Glomerular endothelial cell (primary cell): ENCODE data around the gene MRPL12. TPM values are rescaled to one million over a fixed set of nuclear protein-coding genes. Genes with fewer than 3 reads are reported as not detected.

ENCODE experiments used
- DNase-seq: peaks from one replicate; pipeline ENCODE4 v3.0.0-alpha.2; 2011; ENCODE audit warnings: low read depth, low spot score; ENCODE audit errors: extremely low read depth
- total RNA-seq: library from RNA; depleted of rRNA; stranded (reverse); fragments of >200 nt; gene quantifications from 2 replicates; pipeline ENCODE4 v1.2.3, GENCODE V29; 2015

The MRPL12 gene
- total RNA-seq, 1 donor from 2014 or later, result 84.5 TPM

DNA sequence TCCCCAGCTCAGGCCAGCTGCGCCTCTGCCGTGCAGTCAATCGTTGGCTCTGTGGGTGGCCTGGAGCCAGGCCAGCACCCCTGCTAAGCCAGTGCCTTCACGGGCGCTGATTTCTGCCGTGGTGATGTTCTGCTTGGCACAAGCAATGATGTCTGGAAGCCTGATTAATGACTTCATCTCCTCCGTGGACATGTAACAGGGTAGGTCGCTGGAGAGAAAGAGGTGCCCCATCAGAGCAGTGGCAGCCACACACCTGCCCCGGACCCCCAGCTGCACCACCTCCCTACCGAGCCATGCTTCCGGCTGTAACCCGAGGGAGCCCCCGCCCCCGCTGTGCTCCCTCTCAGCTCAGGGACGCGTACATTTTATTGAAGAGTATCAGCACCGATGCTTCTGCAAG, 21.5 kb upstream of the MRPL12 start:
- no peak for DNase-seq

DNA sequence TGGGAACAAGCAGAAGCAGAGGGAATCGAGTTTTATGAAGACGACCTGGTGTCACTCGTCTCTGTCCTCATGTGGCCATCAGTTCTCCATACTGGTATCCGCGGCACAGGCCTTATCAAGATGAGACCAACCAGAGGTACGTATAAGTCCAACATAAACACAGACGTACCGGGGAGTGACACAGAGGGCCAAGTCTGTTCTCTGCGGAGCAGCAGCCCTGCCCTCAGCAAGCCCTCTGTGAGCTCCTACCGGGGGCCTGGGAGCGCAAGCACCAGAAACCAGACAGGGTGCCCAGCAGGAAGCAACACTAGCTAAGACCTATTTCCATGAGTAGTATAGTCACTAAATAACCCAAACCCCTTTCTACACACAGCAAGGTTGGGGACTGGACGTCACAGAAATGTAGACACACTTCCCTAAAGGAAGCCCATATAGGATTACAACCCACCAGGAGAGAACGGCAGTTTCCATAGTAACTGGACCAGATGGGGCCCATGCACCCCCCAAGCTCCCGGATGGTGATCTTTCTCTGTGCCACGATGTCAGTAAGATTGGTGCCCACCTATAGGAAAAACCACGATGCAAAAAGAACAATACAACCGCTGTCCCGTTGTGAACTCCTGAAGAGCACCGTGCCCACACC, 20.5 kb upstream of the MRPL12 start:
- no peak for DNase-seq

DNA sequence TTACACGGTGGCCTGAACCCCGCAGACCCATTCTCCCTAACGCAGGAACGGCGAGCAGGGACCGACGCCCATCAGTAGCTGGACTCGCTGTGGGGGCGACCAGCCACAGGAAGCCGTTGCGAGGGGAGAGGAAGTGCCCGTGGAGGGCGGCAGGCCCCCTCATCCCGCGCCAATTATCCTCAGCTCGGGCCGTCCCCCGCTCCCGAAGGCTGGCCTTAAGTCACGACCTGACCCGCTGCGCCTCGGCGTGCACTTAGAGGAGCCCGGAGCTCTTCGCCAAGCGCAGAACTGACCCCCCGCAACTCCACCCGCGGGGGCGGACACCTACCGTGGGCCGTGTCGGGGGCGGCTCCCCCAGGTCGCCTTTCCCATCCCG, 20.0 kb upstream of the MRPL12 start:
- DNase-seq, result no peak

DNA sequence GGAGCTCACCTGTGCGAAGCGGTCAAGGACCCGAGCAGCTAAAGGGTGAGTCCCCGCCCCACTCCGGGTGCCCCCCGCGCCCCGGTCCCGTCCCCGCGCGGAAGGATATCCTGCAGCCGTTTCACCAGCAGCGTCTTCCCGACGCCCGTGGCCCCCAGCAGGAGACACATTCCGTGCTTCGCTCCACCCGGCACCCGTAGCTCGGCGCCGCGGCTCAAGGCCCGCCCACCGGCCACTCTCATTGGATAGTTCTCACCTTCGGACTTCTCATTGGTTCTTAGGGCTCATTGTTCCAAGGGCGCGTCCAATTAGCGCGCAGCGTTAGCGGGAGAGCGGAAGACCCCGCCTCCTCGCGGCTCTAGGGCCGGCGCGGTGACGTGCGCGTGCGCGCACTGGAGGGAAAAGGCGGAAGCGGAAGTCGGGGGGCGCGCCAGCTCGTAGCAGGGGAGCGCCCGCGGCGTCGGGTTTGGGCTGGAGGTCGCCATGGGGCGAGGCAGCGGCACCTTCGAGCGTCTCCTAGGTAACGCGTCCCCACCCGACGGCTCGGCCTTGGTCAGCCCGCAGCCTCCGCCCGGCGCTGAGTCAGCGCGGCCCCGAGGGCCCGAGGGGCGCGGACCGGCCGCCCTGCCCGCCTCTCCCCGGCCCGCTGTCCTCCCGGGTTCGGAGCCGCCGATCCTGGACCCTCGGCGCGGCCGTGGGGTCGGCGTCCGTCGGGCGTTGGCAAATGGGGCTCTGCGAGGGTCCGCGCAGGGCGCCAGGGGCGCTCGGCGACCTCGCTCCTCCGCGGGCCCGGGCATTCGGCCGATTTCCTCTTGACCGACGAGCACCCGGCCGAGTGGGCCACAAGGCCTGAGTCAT, 19.4 kb upstream of the MRPL12 start, which contains the start of the genes ARL16 and HGS:
TSS of gene ARL16 (minus strand) at position 214 of the 858 bp plus-strand sequence. CDS start at position 170, 44 bp downstream.
TSS of gene HGS (plus strand) at position 428 of the 858 bp plus-strand sequence. CDS start at position 484, 56 bp downstream.
- peak; percentile 89 for DNase-seq

DNA sequence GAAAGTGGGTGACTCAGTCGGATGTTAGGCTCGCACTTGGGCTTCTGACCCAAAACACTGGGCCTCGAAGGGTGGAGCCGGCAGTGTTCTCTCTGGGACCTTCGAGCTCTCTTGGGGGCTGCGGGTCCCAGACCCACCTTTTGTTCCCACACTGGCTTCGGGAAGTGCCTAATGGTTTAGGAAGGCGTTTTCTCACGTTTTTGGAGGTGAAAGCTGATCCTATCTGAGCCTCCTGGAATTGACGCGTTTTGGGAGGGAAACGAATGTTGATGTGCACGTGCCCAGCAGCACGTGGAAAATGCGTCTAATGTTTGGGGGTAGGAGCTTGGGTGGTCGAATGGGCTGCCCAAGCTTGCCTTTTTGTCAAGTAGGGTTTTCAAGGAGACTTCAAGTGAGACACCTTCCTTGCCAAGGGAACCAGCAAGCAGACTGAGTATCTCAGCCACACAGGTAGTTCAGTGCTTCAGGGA, 18.7 kb upstream of the MRPL12 start:
- no peak for DNase-seq

DNA sequence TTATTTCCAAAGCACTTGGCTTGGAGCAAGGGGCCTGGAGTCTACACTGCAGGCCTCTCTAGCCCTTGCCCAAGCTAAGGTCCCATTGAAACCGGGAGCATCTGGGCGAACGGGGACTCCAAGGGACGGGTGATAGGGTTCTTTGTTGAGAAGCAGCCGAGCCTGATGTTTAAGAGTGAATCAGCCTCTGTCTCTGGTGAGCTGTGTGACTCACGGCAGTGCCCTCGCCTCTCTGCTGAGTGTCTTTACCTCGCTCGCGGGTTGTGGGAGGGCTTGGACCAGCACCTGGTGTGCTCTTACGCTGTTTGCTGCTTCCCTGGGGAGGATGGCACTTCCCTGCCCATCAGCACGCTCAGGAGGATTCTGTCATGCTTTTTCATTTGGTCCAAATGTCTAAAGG, 18.1 kb upstream of the MRPL12 start:
- no peak for DNase-seq

DNA sequence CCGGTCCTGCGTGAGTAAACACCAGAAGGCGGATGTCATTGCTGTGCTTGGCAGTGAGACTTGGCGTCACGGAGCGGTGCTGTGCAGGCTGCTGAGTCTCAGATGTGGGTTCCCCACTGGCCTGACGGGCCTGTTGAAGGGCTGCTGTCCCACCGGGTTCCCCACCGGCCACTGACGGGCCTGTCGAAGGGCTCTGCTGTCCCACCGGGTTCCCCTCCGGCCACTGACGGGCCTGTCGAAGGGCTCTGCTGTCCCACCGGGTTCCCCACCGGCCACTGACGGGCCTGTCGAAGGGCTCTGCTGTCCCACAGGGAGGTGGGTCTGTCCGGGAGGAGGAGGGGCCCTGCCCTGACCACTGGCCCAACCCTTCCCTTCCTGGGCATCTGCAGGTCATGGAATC, 16.6 kb upstream of the MRPL12 start:
- DNase-seq, result no peak

DNA sequence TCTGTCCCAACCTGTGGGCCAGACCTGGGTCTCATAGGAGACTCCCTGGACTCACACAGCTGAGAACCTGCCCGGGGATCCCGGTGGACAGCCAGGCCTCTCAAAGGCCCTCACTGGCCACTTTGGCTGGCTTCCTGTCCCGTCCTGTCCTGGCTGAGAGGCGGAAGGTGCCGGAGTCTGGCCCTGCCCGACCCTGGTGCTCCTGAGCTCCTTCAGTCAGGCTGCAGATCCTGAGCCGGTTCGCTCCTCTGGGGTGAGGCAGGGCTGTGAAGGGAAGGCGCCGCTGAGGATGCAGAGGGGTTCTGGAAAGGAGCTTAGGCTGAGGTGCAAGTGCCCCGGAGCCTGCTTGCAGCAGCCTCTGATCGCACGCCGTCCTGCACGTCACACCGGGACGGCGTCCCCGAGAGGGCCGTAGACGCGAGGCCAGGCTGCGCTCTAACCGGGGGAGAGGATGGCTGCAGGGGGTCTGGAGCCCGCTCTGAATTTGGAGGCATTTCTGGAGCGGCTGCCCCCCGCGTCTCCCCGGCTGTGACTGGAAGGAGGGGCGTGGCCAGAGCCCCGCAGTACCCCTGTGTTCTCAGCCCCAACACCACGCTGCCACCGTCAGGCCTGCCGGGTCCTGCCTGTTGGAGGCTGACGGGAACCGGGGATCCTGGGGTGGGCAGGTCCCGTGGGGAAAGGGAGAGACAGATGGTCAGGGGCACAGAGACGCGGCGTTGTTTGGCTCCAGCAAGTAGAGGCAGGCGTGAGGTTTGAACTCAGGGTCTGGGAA, 15.2 kb upstream of the MRPL12 start:
- DNase-seq, result no peak

DNA sequence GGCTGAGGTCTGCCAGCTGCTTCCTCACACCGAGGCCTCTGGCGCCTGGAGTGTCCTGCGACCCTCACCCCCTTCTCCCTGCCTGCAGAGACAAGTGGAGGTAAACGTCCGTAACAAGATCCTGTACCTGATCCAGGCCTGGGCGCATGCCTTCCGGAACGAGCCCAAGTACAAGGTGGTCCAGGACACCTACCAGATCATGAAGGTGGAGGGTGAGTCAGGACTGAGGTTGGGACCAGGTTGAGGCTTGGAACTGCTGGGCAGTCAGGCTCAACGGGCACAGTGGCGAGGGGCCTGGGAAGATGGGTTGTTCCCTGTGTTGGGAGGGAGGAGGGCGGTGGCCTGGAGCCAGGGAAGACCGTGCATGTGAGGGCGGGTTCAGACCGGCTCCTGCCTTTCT, 14.6 kb upstream of the MRPL12 start:
- DNase-seq, result no peak

DNA sequence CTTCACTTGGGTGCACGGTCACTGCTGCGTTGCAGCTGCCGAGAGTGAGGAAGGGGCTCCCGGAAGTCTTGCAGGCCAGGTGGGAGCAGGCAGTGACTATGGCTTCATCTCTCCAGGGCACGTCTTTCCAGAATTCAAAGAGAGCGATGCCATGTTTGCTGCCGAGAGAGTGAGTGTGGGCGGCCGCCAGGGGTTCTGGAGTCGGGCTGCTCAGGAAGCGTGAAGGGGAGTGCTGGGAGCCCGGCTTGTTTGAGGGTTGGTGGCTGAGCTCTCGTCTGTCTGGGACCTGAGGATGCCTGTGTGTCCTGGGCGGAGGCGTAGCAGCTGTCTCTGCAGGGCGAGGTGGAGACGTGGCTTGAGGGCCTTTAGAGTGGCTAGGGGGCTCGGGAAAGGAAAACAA, 13.1 kb upstream of the MRPL12 start:
- no peak for DNase-seq

DNA sequence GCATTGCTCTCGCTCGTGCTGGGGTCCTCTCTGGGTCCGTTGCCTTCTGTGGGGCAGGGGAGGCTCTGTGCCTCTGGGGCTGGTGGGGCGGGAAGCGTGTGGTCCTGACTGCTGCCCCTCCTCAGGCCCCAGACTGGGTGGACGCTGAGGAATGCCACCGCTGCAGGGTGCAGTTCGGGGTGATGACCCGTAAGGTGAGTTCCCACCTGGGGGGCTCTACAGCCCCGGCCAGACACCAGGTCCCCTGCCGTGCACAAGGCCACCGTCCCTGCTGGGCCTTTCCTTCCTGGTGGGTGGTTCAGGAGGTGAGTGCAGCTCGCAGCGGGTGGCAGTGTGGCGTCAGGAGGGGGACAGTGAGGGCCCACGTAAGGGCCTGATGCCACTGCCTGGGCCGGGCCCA, 12.6 kb upstream of the MRPL12 start:
- no peak for DNase-seq

DNA sequence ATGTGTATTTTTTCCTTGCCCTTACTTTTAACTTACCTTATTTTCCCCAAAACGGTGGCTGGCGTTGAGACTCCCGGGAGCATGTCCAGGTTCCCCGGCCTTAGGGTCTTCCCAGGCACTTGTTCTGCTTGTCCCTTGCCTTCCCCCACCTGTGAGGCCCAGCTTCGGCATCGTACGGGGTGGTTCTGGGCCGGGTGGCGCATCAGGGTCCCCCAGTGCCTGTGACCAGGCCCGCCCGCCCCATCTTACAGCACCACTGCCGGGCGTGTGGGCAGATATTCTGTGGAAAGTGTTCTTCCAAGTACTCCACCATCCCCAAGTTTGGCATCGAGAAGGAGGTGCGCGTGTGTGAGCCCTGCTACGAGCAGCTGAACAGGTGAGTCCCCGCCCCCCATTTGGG, 12.0 kb upstream of the MRPL12 start:
- DNase-seq, result no peak

DNA sequence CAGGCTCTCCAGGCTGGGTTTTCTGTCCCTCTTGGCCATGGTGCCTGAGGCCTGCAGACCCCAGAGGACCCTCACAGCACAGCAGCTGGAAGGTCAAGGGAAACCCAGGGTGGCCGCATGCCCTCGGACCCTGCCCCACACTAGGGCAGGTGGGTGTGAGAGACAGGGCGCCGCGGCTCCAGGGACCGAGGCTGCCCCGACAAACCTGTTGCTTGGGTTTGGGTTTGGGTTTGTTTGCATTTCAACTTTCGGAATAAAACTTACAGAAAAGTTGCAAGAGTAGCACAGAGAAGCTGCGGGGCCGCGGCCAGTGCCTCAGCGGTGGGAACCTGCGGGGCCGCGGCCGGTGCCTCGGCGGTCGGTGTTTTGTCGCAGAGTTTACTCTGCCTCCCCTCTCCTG, 11.6 kb upstream of the MRPL12 start:
- DNase-seq, result no peak

DNA sequence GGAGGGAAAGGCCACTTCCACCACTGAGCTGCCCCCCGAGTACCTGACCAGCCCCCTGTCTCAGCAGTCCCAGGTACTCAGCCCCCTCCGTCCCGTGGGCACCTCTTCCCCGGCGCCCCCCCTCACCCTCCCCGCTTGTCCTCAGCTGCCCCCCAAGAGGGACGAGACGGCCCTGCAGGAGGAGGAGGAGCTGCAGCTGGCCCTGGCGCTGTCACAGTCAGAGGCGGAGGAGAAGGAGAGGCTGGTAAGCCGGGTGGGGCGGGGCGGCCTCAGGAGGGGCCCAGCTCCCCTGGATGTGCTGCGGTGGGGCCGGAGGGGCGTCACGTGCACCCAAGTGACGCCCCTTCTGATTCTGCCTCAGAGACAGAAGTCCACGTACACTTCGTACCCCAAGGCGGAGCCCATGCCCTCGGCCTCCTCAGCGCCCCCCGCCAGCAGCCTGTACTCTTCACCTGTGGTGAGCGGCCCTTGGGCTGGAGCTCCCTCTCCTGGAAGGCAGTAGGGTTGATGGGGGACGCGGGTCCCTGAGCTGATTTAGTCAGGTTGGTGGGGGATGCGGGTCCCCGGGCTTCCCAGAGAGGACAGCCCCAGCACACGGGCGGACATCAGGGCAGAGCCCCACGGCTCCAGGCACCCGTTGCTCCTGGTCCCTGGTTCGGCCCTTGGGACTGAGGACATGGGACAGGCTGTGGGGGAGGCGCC, 9.5 kb upstream of the MRPL12 start:
- DNase-seq, result no peak

DNA sequence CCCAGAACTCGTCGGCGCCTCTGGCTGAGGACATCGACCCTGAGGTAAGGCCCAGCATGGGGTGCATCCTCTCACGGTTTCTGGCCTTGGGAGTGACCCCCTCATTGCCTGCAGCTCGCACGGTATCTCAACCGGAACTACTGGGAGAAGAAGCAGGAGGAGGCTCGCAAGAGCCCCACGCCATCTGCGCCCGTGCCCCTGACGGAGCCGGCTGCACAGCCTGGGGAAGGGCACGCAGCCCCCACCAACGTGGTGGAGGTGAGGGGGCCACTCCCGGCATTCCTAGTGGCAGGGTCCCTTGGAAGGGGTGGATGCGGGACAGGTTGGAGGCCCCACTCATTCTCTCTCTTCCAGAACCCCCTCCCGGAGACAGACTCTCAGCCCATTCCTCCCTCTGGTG, 8.4 kb upstream of the MRPL12 start:
- no peak for DNase-seq

DNA sequence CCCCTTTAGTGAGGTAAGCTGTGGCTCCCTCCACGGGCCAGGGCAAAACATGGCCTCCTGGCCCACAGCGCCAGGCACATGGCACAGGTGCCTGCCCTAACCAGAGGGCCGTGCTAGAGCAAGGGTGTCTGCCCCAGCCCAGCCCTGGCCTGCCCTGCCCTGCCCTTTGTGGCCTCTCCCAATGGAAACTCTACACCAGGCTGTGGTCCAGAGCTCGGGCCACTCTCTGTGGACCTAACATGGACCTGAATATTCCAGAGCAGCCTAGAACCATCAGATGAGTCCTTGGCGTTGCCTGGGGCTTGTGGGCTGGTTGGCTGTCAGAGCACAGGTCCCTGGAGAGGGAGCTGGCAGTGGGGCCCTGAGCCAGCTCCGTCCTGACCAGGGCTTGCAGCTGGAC, 8.0 kb upstream of the MRPL12 start:
- no peak for DNase-seq

DNA sequence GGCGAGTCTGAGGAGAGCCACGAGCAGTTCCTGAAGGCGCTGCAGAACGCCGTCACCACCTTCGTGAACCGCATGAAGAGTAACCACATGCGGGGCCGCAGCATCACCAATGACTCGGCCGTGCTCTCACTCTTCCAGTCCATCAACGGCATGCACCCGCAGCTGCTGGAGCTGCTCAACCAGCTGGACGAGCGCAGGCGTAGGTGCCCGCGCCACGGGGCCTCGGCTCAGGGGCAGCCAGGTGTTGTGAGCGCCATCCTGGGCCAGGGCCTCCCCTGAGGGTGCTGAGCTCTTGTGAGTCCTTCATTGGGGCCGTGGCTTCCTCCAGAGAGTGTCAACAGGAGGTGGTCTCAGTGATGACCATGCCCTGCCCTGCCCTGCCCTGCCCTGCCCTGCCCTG, 7.4 kb upstream of the MRPL12 start:
- no peak for DNase-seq

DNA sequence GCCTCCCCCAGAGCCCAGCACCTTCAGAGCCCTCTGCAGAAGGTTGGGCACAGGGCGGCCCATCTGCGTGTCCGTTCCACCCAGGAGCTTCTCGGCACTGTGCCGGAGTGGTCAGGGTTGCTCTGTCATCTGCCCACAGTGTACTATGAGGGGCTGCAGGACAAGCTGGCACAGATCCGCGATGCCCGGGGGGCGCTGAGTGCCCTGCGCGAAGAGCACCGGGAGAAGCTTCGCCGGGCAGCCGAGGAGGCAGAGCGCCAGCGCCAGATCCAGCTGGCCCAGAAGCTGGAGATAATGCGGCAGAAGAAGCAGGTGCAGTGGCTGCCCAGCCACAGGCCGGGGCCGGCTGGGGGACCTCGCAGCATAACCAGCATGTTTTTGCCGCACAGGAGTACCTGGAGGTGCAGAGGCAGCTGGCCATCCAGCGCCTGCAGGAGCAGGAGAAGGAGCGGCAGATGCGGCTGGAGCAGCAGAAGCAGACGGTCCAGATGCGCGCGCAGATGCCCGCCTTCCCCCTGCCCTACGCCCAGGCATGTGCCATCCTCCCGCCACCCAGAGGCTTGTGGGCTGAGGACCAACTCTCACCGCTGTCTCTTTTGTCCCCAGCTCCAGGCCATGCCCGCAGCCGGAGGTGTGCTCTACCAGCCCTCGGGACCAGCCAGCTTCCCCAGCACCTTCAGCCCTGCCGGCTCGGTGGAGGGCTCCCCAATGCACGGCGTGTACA, 6.8 kb upstream of the MRPL12 start:
- no peak for DNase-seq

DNA sequence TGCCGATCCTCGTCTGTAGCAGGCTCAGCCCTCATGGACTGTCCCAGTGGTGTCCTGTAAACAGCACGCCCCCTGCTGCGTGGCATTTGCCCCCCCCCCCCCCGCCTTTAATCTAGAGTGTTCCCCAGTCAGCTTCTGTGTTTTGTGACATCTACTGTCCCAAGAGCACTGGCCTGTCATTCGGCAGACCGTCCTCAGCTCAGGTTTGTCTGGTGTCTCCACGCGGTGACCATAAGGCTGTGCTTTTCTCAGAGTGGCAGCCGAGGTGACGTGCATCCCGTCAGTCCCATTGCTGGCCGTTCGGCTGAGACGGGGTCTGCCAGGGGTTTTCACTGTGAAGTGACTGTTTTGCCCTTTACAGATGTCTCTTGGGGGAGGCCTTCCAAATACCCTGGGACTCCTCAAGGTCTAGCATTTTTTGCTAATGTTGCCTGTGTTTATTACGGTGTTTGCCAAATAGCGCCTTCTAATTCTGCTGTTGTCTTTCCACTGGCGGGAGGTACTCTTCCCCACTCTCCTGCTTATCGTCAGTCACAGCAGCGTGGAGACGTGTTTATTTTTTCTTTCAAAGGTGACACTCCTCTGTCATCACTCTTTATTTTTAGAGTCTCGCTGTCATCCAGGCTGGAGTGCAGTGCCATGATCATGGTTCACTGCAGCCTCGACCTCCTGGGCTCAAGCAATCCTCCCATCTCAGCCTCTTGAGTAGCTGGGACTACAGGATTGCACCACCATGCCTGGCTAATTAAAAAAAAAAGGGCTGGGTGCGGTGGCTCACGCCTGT, 5.7 kb upstream of the MRPL12 start:
- DNase-seq, result no peak
